ENCODE results near the gene ZNF428.
"Not testable (repeated sequence)": the region's sequence is repeated elsewhere in the genome, so short reads cannot be mapped to it uniquely, and the experiment has no call there.

Gene ZNF428

GRCh38 chr19:43616954-43617353 lies 2.5 kb downstream of the ZNF428 start:
- DNase-seq (ENCODE audit: low read depth) = no peak

GRCh38 chr19:43616306-43616705 lies 3.1 kb downstream of the ZNF428 start:
- DNase-seq (ENCODE audit: low read depth) = no peak

GRCh38 chr19:43612374-43612773 lies 7.1 kb downstream of the ZNF428 start:
- no peak for DNase-seq (ENCODE audit: low read depth)

- DNase-seq (ENCODE audit: low read depth) = no peak
Measured at GRCh38 chr19:43611788-43612187, 7.6 kb downstream of the ZNF428 start, which contains the start of gene SRRM5. SRRM5 (plus strand) TSS chr19:43612088; CDS start chr19:43612122, 34 bp downstream.

GRCh38 chr19:43610493-43610892 lies 8.9 kb downstream of the ZNF428 start:
- no peak for DNase-seq (ENCODE audit: low read depth)

GRCh38 chr19:43609872-43610271 lies 9.6 kb downstream of the ZNF428 start:
- no peak for DNase-seq (ENCODE audit: low read depth)

GRCh38 chr19:43607238-43608205 lies 11.9 kb downstream of the ZNF428 start:
- no peak for DNase-seq (ENCODE audit: low read depth)

- DNase-seq (ENCODE audit: low read depth) = no peak
Measured at GRCh38 chr19:43606569-43607229, 12.7 kb downstream of the ZNF428 start.

GRCh38 chr19:43605875-43606568 lies 13.4 kb downstream of the ZNF428 start:
- DNase-seq (ENCODE audit: low read depth) = no peak

GRCh38 chr19:43600326-43600725 lies 19.1 kb downstream of the ZNF428 start:
- DNase-seq (ENCODE audit: low read depth) = not testable (repeated sequence)

GRCh38 chr19:43599635-43600295 lies 19.7 kb downstream of the ZNF428 start:
- DNase-seq (ENCODE audit: low read depth) = no peak

- DNase-seq (ENCODE audit: low read depth) = no peak
Measured at GRCh38 chr19:43598445-43599240, 20.8 kb downstream of the ZNF428 start.

- DNase-seq (ENCODE audit: low read depth) = no peak
Measured at GRCh38 chr19:43597876-43598275, 21.6 kb downstream of the ZNF428 start.

GRCh38 chr19:43596842-43597461 lies 22.5 kb downstream of the ZNF428 start:
- DNase-seq (ENCODE audit: low read depth) = no peak

- peak; percentile 99 for DNase-seq (ENCODE audit: low read depth)
Measured at GRCh38 chr19:43595999-43596841, 23.2 kb downstream of the ZNF428 start, which contains the start of the genes IRGQ and ZNF576. IRGQ (minus strand) TSS chr19:43596134; CDS start chr19:43595338, 796 bp downstream. ZNF576 (plus strand) TSS chr19:43596595; CDS start chr19:43597109, 514 bp downstream.

GRCh38 chr19:43595605-43595998 lies 23.8 kb downstream of the ZNF428 start:
- DNase-seq (ENCODE audit: low read depth) = no peak

GRCh38 chr19:43594710-43595604 lies 24.5 kb downstream of the ZNF428 start:
- DNase-seq (ENCODE audit: low read depth) = no peak

GRCh38 chr19:43594081-43594697 lies 25.2 kb downstream of the ZNF428 start:
- no peak for DNase-seq (ENCODE audit: low read depth)
